Smooth muscle cell (in vitro differentiated cells): ENCODE measurements around the gene HDAC4. TPM values are rescaled to one million over a fixed set of nuclear protein-coding genes. Genes with fewer than 3 reads are reported as not detected.

Source experiments
- DNase-seq: peaks from one replicate; lab custom pipeline; 2025; ENCODE audit not compliant: unreplicated experiment; lab: John Stamatoyannopoulos, UW
- H2AFZ ChIP-seq: fragments of 200-600 bp; sonication (generic); 2 replicates; pipeline ENCODE4 v1.6.0; 2016; ENCODE audit warnings: antibody characterized with exemption, low read depth, mild to moderate bottlenecking
- H3F3A ChIP-seq: fragments of 200-600 bp; sonication (generic); 2 replicates; pipeline ENCODE4 v1.6.0; 2017; ENCODE audit warnings: antibody characterized with exemption, low read depth
- H3K27ac ChIP-seq: fragments of 200-600 bp; sonication (generic); 2 replicates; pipeline ENCODE4 v1.5.1; 2016; ENCODE audit warnings: low read depth, mild to moderate bottlenecking
- H3K27me3 ChIP-seq: fragments of 200-600 bp; sonication (generic); 2 replicates; pipeline ENCODE4 v1.6.1; 2016; ENCODE audit warnings: low read depth, mild to moderate bottlenecking
- H3K36me3 ChIP-seq: fragments of 200-600 bp; sonication (generic); 2 replicates; pipeline ENCODE4 v1.5.1; 2016; ENCODE audit warnings: low read depth
- H3K4me1 ChIP-seq: fragments of 200-600 bp; sonication (generic); 2 replicates; pipeline ENCODE4 v1.5.1; 2016; ENCODE audit warnings: low read depth
- H3K4me2 ChIP-seq: fragments of 200-600 bp; sonication (generic); 2 replicates; pipeline ENCODE4 v1.6.0; 2016; ENCODE audit warnings: mild to moderate bottlenecking
- H3K4me3 ChIP-seq: fragments of 200-600 bp; sonication (generic); 2 replicates; pipeline ENCODE4 v1.5.1; 2016; ENCODE audit warnings: mild to moderate bottlenecking
- H3K79me2 ChIP-seq: fragments of 200-600 bp; sonication (generic); 2 replicates; pipeline ENCODE4 v1.6.0; 2016; ENCODE audit warnings: low read depth, mild to moderate bottlenecking
- H3K9ac ChIP-seq: fragments of 200-600 bp; sonication (generic); 2 replicates; pipeline ENCODE4 v1.6.0; 2016; ENCODE audit warnings: low read depth
- H3K9me3 ChIP-seq: fragments of 200-600 bp; sonication (generic); replicated peaks from 2 replicates; pipeline ENCODE4 v1.5.1; 2016; ENCODE audit warnings: low read depth
- H4K20me1 ChIP-seq: fragments of 200-600 bp; sonication (generic); 2 replicates; pipeline ENCODE4 v1.6.0; 2016; ENCODE audit warnings: low read depth
- WGBS: methylation state at CpG from one replicate; pipeline ENCODE4 v1.1.7; 2016; ENCODE audit warnings: low lambda C conversion rate; 5-methylcytosine and 5-hydroxymethylcytosine counted together
- polyA plus RNA-seq: library from polyadenylated mRNA; unstranded; fragments of >200 nt; fragmentation: Nextera tagmentation; extraction: Ambion mirVana; gene quantifications from 2 replicates; pipeline ENCODE4 v1.2.1, GENCODE V29; 2016
- total RNA-seq: library from RNA; depleted of rRNA; stranded (reverse); fragments of >200 nt; gene quantifications from 2 replicates; pipeline ENCODE4 v1.2.3, GENCODE V29; 2014
- TF ChIP-seq, protein P1 (sequence below): fragments of 200-600 bp; sonication (generic); IDR thresholded peaks from 2 replicates; pipeline ENCODE4 v1.5.1; 2017; ENCODE audit warnings: borderline replicate concordance, mild to moderate bottlenecking, antibody characterized with exemption; ENCODE audit not compliant: insufficient read depth, poor library complexity, severe bottlenecking

The HDAC4 gene
- total and polyA plus RNA-seq, 2 experiments from 2014 or later = 6.2 to 35.7 TPM

DNA sequence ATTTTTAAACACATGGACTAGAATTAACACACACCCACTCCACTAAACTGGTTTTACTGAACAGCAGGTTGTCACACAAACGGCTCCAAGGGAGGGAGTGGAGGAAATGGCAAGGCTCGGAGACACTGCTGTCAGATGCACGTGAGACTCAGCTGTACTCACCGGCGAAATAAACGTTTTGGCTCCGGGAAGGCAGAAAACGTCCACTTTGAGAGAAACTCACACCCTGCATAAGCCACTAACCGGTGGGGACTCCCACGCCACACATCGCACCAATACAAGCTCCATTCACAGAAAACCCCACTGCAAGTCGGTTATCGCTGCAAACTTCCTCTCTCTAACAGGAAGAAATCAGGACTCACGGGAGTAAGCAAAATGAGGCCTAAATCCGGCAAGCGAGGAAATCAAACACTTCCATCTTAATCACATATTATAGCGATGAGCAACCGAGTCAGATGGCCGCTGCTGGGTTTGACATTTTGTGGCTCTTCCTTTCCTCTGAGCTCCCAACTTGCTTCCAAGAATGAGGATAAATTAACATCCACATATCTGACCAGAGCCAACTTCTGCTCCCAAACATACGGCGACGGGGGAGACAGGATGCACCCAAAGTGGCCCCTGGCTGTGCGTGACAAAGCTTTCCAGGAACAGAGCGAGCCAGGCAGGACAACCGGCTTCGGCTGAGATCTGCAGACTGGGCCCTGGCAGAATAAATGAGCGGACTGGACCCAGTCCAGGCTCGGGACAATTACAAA lies 63.5 kb downstream of the HDAC4 start:
- peaks cover 68% of the 10 kb centered on the region for H3K79me2 ChIP-seq
- TF ChIP-seq, protein P1, sequence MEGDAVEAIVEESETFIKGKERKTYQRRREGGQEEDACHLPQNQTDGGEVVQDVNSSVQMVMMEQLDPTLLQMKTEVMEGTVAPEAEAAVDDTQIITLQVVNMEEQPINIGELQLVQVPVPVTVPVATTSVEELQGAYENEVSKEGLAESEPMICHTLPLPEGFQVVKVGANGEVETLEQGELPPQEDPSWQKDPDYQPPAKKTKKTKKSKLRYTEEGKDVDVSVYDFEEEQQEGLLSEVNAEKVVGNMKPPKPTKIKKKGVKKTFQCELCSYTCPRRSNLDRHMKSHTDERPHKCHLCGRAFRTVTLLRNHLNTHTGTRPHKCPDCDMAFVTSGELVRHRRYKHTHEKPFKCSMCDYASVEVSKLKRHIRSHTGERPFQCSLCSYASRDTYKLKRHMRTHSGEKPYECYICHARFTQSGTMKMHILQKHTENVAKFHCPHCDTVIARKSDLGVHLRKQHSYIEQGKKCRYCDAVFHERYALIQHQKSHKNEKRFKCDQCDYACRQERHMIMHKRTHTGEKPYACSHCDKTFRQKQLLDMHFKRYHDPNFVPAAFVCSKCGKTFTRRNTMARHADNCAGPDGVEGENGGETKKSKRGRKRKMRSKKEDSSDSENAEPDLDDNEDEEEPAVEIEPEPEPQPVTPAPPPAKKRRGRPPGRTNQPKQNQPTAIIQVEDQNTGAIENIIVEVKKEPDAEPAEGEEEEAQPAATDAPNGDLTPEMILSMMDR = no peak
- no peak overlapping the region for H3K27ac ChIP-seq
- WGBS = 94% methylated on average over 28 of the region's 28 CpGs
- H3K9ac ChIP-seq = no peak overlapping the region
- H3K27me3 ChIP-seq = no peaks in the 10 kb centered on the region
- no peaks in the 10 kb centered on the region for H3K4me1 ChIP-seq
- H2AFZ ChIP-seq = no peak overlapping the region
- no peaks in the 10 kb centered on the region for H3K9me3 ChIP-seq
- no peaks in the 10 kb centered on the region for H3F3A ChIP-seq
- H3K4me3 ChIP-seq = no peak overlapping the region
- DNase-seq = no peak
- no peaks in the 10 kb centered on the region for H3K36me3 ChIP-seq
- H3K4me2 ChIP-seq = no peak overlapping the region
- H4K20me1 ChIP-seq = peaks cover 92% of the 10 kb centered on the region

GRCh38 chr2:239331560-239331959 lies 69.3 kb downstream of the HDAC4 start:
- no peaks in the 10 kb centered on the region for H3K27me3 ChIP-seq
- no peaks in the 10 kb centered on the region for H3K9me3 ChIP-seq
- TF ChIP-seq, protein P1 = no peak
- WGBS = 96% methylated on average over 24 of the region's 24 CpGs
- no peak overlapping the region for H3K4me3 ChIP-seq
- peaks cover 10% of the 10 kb centered on the region for H3K4me1 ChIP-seq
- no peak overlapping the region for H3K9ac ChIP-seq
- H4K20me1 ChIP-seq = peaks cover 88% of the 10 kb centered on the region
- H3K27ac ChIP-seq = no peak overlapping the region
- no peaks in the 10 kb centered on the region for H3K36me3 ChIP-seq
- H3F3A ChIP-seq = peaks cover 11% of the 10 kb centered on the region
- peaks cover 48% of the 10 kb centered on the region for H3K79me2 ChIP-seq
- H3K4me2 ChIP-seq = no peak overlapping the region
- H2AFZ ChIP-seq = no peak overlapping the region
- no peak for DNase-seq

- H3K9me3 ChIP-seq = no peaks in the 10 kb centered on the region
- no peaks in the 10 kb centered on the region for H3K36me3 ChIP-seq
- H3K27me3 ChIP-seq = no peaks in the 10 kb centered on the region
- peaks cover 10% of the 10 kb centered on the region for H3K4me1 ChIP-seq
- H2AFZ ChIP-seq = no peak overlapping the region
- DNase-seq = no peak
- H3K4me3 ChIP-seq = no peak overlapping the region
- no peak overlapping the region for H3K9ac ChIP-seq
- peaks cover 55% of the 10 kb centered on the region for H3K79me2 ChIP-seq
- peaks cover 88% of the 10 kb centered on the region for H4K20me1 ChIP-seq
- 93% methylated on average over 14 of the region's 14 CpGs for WGBS
- no peak overlapping the region for H3K4me2 ChIP-seq
- H3K27ac ChIP-seq = no peak overlapping the region
- peaks cover 11% of the 10 kb centered on the region for H3F3A ChIP-seq
- TF ChIP-seq, protein P1 = no peak
Observed at GRCh38 chr2:239330836-239331235, 70.0 kb downstream of the HDAC4 start.

GRCh38 chr2:239329972-239330572 lies 70.7 kb downstream of the HDAC4 start:
- Histone ChIP-seq H3K9me3 (no peaks in the 10 kb centered on the region), H2AFZ (no peak overlapping the region), H3F3A (peaks cover 11% of the 10 kb centered on the region), H3K27me3 (no peaks in the 10 kb centered on the region), H3K4me1 (peaks cover 10% of the 10 kb centered on the region), H4K20me1 (peaks cover 87% of the 10 kb centered on the region), H3K36me3 (no peaks in the 10 kb centered on the region), H3K27ac (no peak overlapping the region), H3K4me2 (no peak overlapping the region), H3K4me3 (no peak overlapping the region), H3K9ac (no peak overlapping the region), H3K79me2 (peaks cover 56% of the 10 kb centered on the region)
- no peak for DNase-seq
- TF ChIP-seq, protein P1 = no peak
- 94% methylated on average over 15 of the region's 15 CpGs for WGBS
